Effector memory CD8-positive, alpha-beta T cell (primary cell): ENCODE results near the gene C11orf52.
A peak's percentile ranks its signal among the peaks of the same experiment; 100 is the strongest.
"Not testable (repeated sequence)": the region's sequence is repeated elsewhere in the genome, so short reads cannot be mapped to it uniquely, and the experiment has no call there.

Experiments
- ATAC-seq: fragments of 150-1000 bp; cut with Tn5 transposase; replicated peaks from 2 replicates; pipeline ENCODE4 v1.10.0; 2021; ENCODE audit warnings: mild to moderate bottlenecking, moderate library complexity
- DNase-seq, 3 experiments: peaks; one replicate each; pipeline ENCODE4 v3.0.0; 2021
- H3K27ac Mint-ChIP-seq, 2 donors: one replicate each; pipeline ENCODE4 v1.8.0; 2022; ENCODE audit warnings: mild to moderate bottlenecking in 2 of 2, mixed read lengths in 2 of 2, moderate library complexity in 2 of 2
- H3K27me3 Mint-ChIP-seq, 2 donors: one replicate each; pipeline ENCODE4 v1.8.0; 2022; ENCODE audit warnings: mixed read lengths in 2 of 2
- H3K36me3 Mint-ChIP-seq: one replicate; pipeline ENCODE4 v1.8.0; 2022; ENCODE audit warnings: mild to moderate bottlenecking, moderate library complexity, mixed read lengths; ENCODE audit not compliant: insufficient read depth
- H3K4me1 Mint-ChIP-seq, 2 donors: one replicate each; pipeline ENCODE4 v1.8.0; 2022; ENCODE audit warnings: low read depth in 2 of 2, mixed read lengths in 2 of 2
- H3K4me3 Mint-ChIP-seq, 2 donors: one replicate each; pipeline ENCODE4 v1.8.0; 2022; ENCODE audit warnings: mild to moderate bottlenecking in 2 of 2, mixed read lengths in 2 of 2, moderate library complexity in 2 of 2
- H3K9me3 Mint-ChIP-seq, 2 donors: one replicate each; pipeline ENCODE4 v1.8.0; 2022; ENCODE audit warnings: mixed read lengths in 2 of 2
- total RNA-seq, 9 experiments: gene quantifications; one replicate each; lab custom pipeline; 2026; lab: John Stamatoyannopoulos, UW

Gene C11orf52, protein sequence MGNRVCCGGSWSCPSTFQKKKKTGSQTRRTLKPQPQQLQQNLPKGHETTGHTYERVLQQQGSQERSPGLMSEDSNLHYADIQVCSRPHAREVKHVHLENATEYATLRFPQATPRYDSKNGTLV
- total RNA-seq: 0 reads per million in 9 experiments

DNA sequence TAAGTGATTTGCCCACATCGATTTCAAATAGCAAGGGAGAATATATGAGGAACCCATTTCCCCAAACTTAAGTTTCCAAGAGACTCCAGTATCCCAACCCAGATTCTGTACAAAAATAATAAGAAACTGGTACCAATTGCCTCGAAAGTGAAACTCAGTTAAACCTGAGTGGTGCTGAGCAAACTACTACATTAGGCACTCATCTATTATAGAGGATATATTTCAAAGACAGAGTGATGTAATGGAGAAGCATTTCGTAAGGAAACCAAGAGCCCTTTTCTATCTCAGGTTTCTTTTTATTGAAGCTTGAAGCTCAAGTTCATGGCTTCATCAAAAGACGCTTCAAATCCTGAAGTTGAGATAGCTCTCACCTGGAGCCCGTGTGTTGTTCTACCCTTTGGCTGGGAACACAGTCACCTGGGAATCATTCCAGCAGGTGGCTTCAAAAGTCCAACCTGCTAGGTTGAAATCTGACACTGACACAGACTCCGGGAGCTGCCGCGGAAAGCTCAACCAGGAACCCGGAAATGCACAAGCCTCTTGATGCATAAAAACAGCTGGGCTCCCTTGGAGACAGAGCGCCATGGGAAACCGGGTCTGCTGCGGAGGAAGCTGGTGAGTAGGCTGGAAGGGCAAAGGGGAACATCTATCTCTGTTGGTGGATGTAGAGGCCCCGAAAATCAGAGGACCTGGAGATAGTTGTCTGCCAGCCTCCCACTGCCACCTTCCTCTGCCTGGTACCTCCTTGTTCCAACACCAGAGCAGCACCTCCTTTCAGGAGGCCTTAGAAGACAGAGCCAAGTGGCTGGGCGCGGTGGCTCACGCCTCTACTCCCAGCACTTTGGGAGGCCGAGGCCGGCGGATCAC, at the start of gene C11orf52:
Gene C11orf52 (plus strand): TSS at position 524 of the 867 bp plus-strand sequence. CDS start 60 bp downstream, at position 584.
- ATAC-seq (no peak), DNase-seq (no peak)
- H3K4me1 Mint-ChIP-seq: no peaks in the 10 kb centered on the region
- H3K27ac Mint-ChIP-seq: no peak within 1 kb of the TSS
- H3K36me3 Mint-ChIP-seq: no peaks in the 10 kb centered on the region
- no peak within 1 kb of the TSS for H3K4me3 Mint-ChIP-seq
- no peaks in the 10 kb centered on the region for H3K9me3 Mint-ChIP-seq
- peaks cover 47 to 50% of the 10 kb centered on the region in 2 donors for H3K27me3 Mint-ChIP-seq

DNA sequence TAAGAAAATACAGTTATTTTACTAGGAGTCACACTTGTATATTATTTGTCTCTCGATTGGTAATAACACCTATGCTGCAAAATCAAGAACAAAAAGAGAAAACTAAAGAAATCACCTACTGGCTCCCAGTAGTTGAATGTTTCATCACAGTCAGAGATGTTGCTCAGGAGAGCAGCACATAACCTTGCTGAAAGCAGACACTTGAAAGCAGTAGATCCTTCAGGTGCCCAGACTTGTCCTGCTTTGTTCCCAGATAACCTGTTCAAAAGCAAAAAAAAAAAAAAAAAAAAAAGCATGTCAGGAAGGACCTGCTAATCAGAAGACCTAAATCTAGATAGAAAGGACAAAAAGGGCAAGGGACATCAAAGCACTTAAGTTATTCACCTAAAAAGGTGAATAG, 48.6 kb upstream of the C11orf52 start:
- Mint-ChIP-seq H3K27ac (peak overlapping the region in 1 of 2 donors; percentile 94), H3K36me3 (peaks cover 56% of the 10 kb centered on the region), H3K4me1 (peaks cover 17 to 19% of the 10 kb centered on the region in 2 donors), H3K9me3 (no peaks in the 10 kb centered on the region), H3K4me3 (peak overlapping the region in 1 of 2 donors; percentile 91), H3K27me3 (no peaks in the 10 kb centered on the region)
- DNase-seq (no peak), ATAC-seq (no peak)

DNA sequence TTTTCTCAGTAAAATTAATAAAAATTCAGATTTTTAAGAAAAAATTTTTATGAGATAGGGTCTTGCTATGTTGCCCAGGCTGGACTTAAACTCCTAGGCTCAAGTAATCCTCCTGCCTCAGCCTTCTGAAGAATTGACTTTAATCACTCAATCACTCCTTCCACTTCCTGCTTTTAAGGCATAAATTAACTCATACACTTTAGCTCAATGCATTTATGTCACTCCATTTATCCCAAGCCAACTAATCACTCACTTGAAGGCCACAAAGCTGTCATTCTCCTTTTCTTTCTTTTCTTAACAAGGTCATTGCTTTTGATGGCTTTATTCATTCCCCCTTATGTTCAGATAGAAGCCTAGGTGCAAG, 48.2 kb upstream of the C11orf52 start:
- DNase-seq: no peak

DNA sequence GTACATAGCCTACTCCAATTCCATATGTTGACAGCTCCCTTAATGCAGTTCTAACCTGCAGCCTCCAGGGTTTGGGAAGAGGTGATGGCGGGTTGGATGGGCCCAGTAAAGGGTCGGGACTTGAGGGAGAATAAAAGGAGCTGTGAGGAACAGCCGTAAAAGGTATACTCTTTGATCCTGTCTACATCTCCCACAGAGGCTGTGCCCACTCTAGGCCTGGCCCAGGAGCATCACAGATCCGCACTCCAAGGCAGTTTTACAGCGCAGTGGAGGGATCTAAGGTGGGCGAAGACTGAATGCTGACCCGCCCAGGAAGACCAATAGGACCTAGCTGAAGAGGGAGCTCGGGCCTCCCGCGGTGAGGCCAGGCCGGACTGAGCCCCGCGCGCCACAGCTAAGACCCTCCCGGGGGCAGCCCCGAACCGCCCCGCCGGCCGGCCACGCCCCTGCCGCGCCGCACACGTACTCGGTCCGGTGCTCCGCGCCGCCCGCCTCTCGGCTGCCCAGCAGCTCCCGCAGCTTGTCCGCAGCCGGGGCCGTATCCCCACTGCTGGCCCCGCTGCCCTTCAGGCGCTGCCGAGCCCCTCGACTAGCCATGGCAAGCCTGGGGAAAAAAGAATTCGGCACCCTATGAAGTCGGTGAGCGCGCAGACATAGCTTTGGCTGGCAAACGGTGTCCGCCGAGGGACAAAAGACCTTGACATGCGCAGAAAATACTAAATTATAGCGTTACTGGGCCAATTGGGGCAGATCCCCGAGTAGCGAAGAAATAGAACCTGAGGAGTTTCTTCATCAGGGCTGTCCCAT, 47.6 kb upstream of the C11orf52 start, which contains the start of gene ALG9:
Gene ALG9 (minus strand): TSS at position 696 of the 807 bp plus-strand sequence. CDS start 99 bp downstream, at position 597.
- Mint-ChIP-seq H3K27ac (peak within 1 kb of the TSS; percentile 94 to 96), H3K4me3 (peak within 1 kb of the TSS; percentile 91 to 92), H3K27me3 (no peaks in the 10 kb centered on the region), H3K4me1 (peaks cover 17 to 19% of the 10 kb centered on the region in 2 donors), H3K9me3 (no peaks in the 10 kb centered on the region), H3K36me3 (peaks cover 47% of the 10 kb centered on the region)
- ATAC-seq (peak; percentile 87), DNase-seq (peak; percentile 87 to 89 (median 88))

More for the DNA sequence above, 48.2 kb upstream of the C11orf52 start:
- peaks cover 17 to 19% of the 10 kb centered on the region in 2 donors for H3K4me1 Mint-ChIP-seq
- ATAC-seq: no peak
- peak overlapping the region; percentile 94 to 96 for H3K27ac Mint-ChIP-seq
- no peaks in the 10 kb centered on the region for H3K9me3 Mint-ChIP-seq
- H3K4me3 Mint-ChIP-seq: peak overlapping the region; percentile 91 to 92
- H3K36me3 Mint-ChIP-seq: peaks cover 53% of the 10 kb centered on the region
- no peaks in the 10 kb centered on the region for H3K27me3 Mint-ChIP-seq

DNA sequence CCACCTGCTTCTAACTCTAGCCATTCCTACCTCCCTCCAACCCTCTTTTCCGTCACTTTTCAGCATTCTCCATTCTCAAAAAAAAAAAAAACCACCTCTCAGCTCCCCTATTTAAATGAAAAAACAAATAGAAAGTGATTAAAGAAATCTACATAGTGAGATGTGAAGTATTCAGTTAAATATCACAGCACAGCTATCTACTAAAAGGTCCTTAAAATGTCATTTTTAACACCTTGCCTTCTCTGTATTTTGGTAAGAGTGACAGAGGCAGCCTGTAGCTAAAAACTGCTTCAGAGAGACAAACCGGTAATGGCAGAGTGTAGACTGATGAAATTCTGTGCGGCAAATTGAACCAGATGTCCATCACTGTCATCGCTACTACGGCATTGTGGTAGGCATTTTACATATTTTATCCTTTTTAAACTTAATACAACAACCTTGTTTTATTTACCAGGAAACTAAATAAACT, 47.0 kb upstream of the C11orf52 start:
- Mint-ChIP-seq H3K4me1 (peaks cover 17 to 19% of the 10 kb centered on the region in 2 donors), H3K27ac (peak overlapping the region; percentile 94 to 96), H3K36me3 (peaks cover 40% of the 10 kb centered on the region), H3K4me3 (peak overlapping the region; percentile 91 to 92), H3K9me3 (no peaks in the 10 kb centered on the region), H3K27me3 (no peaks in the 10 kb centered on the region)
- DNase-seq (no peak), ATAC-seq (no peak)

DNA sequence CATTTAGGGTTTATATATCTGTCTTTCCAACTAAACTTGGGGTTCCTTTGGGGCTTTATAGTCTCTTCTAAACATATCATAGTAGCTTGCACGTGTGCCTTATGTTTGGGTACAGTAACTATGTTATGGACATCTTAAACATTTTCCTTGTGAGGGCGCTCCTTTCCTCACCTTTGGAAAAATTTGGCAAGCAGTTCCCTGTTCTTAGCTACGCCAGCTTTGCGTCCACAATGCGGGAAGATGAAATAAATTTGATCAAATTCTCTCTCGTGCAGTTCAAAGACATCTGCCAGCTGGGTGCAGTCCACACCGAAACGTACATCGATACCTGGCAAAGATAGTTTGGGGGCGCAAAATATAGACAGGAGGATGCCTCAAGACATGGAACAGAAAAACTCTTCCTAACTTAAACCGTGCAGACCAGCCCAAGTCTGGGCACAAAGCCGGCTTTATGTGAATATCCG, 40.3 kb upstream of the C11orf52 start:
- peak overlapping the region; percentile 99 for H3K27ac Mint-ChIP-seq
- ATAC-seq (peak; percentile 0), DNase-seq (no peak)
- H3K36me3 Mint-ChIP-seq: peaks cover 21% of the 10 kb centered on the region
- peaks cover 13 to 14% of the 10 kb centered on the region in 2 donors for H3K4me1 Mint-ChIP-seq
- H3K27me3 Mint-ChIP-seq: no peaks in the 10 kb centered on the region
- H3K9me3 Mint-ChIP-seq: peaks cover 3 to 6% of the 10 kb centered on the region in 2 donors
- H3K4me3 Mint-ChIP-seq: peak overlapping the region; percentile 80 to 82

DNA sequence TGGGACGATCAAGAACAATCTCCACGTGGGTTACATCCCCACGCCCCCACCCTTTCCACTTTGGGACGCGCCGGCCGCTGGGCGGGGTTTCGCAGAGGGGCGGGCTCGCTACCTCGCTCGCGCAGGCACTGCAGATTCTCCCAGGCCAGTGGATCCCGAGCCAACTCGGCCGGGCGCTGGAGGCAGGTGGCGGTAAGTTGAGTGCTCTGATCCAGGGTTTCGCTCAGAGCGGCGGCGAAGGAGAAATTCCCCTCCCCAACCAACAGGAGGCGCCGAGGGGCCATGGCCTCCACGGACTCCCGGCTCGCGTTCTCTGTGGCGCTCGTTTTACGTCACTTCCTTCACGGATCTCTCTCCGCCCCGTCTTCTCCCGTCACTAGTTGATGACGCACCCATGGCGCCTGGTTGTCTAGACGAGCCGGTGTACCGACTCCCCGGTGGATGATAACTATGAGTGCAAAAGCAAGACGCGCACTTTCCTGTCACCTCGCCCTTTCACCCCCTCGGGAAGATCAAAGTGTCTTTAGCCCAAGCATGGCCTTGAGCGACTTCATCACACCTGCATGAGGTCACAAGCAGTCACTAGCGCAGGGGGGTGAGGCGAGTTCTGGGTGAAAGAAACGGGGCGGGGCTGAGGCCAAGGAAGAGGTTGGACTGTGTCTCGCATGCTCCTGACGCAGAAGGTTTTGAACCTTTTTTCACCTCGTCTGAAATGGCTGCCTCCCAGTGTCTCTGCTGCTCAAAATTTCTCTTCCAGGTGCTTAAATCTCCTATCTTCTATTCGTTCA, 39.7 kb upstream of the C11orf52 start, which contains the start of the genes CFAP68 and FDXACB1:
Gene CFAP68 (plus strand): TSS at position 693 of the 788 bp plus-strand sequence. CDS start 20 bp downstream, at position 713.
Gene FDXACB1 (minus strand): TSS at position 317 of the 788 bp plus-strand sequence. CDS start 33 bp downstream, at position 284.
- Mint-ChIP-seq H3K27ac (peak within 1 kb of the TSS; percentile 99), H3K9me3 (peaks cover 3 to 6% of the 10 kb centered on the region in 2 donors), H3K4me1 (peaks cover 13 to 14% of the 10 kb centered on the region in 2 donors), H3K36me3 (peaks cover 21% of the 10 kb centered on the region), H3K4me3 (peak within 1 kb of the TSS; percentile 80 to 82), H3K27me3 (no peaks in the 10 kb centered on the region)
- peak; percentile 94 to 97 (median 96) for DNase-seq
- peak; percentile 88 for ATAC-seq

DNA sequence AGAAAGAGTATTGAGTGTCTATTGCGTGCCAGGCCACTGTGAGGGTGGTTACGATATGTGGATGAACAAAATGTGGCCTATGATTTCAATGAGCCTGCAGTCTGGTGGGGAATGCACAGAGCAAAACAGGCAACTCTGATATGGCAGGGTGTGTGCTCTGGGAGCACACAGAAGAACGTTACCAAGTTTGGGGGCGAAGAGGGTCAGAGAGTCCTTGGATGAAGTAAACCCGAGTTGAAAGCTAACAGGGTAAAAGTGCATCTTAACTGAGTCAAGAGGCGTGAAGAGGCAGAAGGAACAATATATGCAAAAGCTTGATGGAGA, 39.1 kb upstream of the C11orf52 start:
- peak overlapping the region; percentile 80 to 82 for H3K4me3 Mint-ChIP-seq
- peaks cover 13 to 14% of the 10 kb centered on the region in 2 donors for H3K4me1 Mint-ChIP-seq
- no peaks in the 10 kb centered on the region for H3K27me3 Mint-ChIP-seq
- peaks cover 18% of the 10 kb centered on the region for H3K36me3 Mint-ChIP-seq
- ATAC-seq: peak; percentile 1
- peak overlapping the region; percentile 99 for H3K27ac Mint-ChIP-seq
- DNase-seq: peak in 1 of 3 experiments; percentile 0
- H3K9me3 Mint-ChIP-seq: peaks cover 3 to 6% of the 10 kb centered on the region in 2 donors

DNA sequence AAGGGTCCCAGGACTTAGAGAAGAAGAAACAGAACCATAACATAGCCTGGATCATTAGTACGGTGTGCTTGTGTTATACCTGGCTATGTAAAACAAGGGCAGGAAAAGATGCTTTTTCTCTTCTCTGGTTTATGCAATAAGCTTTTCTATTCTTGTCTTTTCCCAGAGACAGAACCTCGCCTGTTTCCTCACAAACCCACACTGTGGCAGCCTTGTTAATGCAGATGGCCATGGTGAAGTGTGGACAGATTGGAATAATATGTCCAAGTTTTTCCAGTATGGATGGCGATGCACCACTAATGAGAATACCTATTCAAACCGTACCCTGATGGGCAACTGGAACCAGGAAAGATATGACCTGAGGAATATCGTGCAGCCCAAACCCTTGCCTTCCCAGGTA, 36.5 kb upstream of the C11orf52 start:
- DNase-seq (no peak), ATAC-seq (no peak)
- Mint-ChIP-seq H3K27ac (no peak overlapping the region), H3K4me1 (peaks cover 13 to 14% of the 10 kb centered on the region in 2 donors), H3K9me3 (peaks cover 3 to 6% of the 10 kb centered on the region in 2 donors), H3K36me3 (peaks cover 15% of the 10 kb centered on the region), H3K4me3 (no peak overlapping the region), H3K27me3 (no peaks in the 10 kb centered on the region)

DNA sequence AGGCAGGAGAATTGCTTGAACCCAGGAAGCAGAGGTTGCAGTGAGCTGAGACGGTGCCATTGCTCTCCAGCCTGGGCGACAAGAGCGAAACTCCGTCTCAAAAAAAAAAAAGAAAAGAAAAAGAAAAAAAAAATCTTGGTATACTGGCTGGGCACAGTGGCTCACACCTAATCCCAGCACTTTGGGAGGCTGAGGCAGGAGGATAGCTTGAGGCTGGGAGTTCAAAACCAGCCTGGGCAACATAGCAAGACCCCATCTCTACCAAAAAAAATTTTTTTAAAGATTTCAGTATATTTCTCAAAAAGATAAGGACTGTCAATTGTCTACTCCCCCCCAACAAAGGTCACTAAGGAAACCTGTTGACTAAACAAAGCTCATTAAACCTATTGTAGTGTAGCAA, 33.7 kb upstream of the C11orf52 start:
- not testable (repeated sequence) for H3K27ac Mint-ChIP-seq, H3K4me1 Mint-ChIP-seq, H3K27me3 Mint-ChIP-seq, H3K9me3 Mint-ChIP-seq, H3K4me3 Mint-ChIP-seq, H3K36me3 Mint-ChIP-seq, DNase-seq, ATAC-seq

DNA sequence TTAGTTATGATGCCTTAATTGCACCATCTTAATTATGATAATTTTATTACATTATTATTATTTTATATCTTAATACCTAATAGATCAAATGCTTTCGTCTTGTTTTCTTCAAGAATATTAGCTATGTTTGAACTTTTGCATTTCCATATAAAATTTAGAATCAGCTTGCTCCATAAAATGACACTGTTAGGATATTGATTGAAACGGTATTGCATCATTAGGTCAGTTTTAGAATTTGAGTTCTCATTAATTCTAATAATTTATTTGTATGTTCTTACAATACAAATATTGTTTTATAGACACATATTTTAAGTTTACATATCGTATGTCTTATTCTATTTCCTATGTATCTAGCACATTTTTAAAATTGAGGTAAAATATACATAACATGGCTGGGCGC, 32.7 kb upstream of the C11orf52 start:
- no peak overlapping the region for H3K27ac Mint-ChIP-seq

DNA sequence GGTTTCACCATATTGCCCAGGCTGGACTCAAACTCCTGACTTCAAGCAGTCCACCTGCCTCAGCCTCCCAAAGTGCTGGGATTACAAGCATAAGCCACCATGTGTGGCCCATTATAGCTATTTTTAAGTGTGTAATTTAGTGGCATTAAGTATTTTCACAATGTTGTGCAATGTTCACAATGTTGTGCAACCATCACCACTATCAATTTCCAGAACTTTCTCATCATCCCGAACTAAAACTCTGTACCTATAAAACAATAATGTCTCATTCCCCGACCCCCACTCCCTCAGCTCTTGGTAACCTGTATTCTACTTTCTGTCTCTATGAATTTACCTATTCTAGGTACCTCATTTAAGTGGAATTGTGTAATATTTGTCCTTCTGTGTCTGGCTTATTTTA, 31.9 kb upstream of the C11orf52 start:
- peaks cover 9% of the 10 kb centered on the region for H3K36me3 Mint-ChIP-seq
- no peaks in the 10 kb centered on the region for H3K9me3 Mint-ChIP-seq
- no peaks in the 10 kb centered on the region for H3K27me3 Mint-ChIP-seq
- DNase-seq: no peak
- no peak for ATAC-seq
- H3K4me1 Mint-ChIP-seq: no peaks in the 10 kb centered on the region
- H3K4me3 Mint-ChIP-seq: no peak overlapping the region
- no peak overlapping the region for H3K27ac Mint-ChIP-seq

More for the DNA sequence above, 32.7 kb upstream of the C11orf52 start:
- Mint-ChIP-seq H3K4me3 (no peak overlapping the region), H3K27me3 (no peaks in the 10 kb centered on the region), H3K36me3 (peaks cover 9% of the 10 kb centered on the region), H3K4me1 (no peaks in the 10 kb centered on the region), H3K9me3 (no peaks in the 10 kb centered on the region)
- ATAC-seq: no peak
- no peak for DNase-seq
